ENCODE data around the gene MAFG.
A peak's percentile ranks its signal among the peaks of the same experiment; 100 is the strongest.
"Not testable (repeated sequence)": the region's sequence is repeated elsewhere in the genome, so short reads cannot be mapped to it uniquely, and the experiment has no call there.

Gene MAFG

DNA sequence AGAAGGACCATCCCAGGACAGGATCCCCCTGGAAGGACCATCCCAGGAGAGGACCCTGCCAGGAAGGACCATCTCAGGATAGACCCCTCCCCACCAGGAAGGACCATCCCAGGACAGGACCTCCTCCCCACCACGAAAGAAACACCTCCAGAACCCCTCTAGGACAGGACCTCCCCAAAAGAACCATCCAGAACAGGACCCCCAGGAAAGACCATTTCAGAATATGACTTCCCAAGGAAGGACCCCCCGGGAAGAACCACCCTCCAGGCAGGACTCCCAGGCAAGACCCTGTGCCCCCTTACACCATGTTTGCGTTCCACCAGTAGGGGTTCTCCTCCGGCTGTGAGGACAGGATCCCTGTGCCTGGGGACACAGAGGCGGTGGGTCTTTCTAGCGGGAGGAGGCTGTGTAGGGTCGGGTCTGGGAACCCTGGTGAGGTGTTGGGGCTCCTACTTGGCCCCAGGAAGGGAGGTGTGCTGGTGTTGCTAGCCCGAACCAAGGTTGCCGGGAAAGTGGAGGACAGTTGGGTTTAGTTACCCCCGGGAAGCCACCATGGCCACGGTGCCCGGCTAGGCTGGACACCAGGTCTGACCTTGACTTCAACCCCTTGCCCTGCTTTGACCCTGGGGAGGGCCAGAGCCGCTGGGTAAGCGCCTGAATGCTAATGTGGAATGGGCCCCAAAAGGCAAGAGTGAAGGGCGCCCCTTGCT lies 31.3 kb upstream of the MAFG start:
- no peak for DNase-seq (ENCODE audit: low read depth)

DNA sequence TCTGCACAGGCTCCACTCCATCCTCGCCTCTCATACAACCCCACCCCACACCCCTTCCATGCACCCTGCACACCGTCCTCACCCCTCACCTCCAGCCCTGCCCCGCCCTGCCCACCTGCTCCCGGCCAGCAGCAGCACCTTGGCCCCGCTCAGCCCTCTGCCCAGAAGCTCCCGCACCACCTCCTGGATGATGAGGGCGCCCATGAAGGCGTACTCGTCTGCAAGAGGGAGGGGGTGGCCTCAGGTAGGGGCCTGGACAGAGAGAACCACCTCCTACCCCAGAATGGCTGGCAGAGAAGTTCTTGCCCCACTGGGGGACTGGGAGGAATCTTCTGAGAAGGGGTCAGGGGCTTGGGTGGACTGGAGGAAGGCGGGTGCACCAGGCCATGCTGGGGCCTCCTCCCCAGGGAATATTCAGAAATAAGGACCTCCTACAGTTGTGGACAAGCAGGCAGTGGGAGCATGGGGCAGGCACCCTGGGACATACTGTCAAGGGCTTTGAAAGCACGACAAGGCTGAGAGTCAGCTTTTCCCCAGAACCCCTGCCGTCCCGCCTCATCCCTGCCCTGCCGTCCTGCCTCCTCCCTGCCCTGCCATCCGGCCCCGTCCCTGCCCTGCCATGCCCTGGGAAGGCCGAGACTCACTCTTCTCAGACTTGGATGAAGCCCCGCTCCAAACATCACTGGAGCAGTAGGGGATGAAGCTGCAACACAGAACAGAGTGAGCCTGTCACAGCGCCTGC lies 30.3 kb upstream of the MAFG start:
- no peak for DNase-seq (ENCODE audit: low read depth)

DNA sequence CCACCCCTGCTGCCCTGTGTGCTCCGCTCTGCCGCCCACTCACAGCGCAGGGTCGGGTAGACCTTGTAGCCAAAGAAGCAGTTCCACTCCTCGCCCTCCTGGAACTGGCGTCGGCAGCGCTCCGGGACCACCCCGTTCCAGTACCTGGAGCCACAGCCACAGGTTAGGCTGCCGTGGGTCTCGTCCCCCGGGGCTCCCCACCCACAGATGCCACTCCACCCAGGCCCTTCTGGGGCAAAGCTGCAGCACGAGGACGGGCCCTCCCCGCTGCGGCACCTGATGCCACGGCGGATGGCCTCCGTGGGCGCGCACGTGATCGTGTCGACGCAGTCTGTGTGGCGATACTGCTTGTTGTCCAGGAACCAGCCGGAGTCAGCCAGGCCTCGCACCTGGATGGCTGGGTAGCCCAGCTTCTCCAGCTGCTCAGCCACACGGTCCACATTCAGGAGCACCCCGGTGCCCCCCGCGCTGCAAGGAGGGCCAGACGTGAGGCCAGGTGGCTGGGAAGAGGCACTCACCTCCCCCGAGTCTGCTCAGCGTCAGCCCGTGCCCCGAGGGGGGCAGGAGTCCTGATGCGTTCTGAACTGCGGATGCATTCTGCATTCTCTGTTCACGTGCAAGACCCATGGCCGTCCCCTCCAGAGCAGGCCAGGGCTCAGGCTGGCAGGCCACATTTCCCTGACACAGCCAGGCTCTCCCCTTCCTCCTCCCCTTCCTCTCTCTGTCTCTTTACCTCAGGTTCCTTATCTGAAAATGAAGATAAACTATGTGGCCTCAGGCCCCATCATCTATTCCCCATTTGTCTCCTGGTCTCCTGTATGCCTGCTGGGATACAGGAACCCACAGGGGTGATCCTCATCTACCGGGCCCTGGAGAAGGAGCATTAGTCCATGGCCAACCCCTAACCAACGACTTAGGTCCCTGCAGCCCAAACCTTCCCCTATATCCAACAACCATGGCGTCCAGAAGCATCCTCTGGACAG lies 29.4 kb upstream of the MAFG start:
- DNase-seq (ENCODE audit: low read depth), result no peak

DNA sequence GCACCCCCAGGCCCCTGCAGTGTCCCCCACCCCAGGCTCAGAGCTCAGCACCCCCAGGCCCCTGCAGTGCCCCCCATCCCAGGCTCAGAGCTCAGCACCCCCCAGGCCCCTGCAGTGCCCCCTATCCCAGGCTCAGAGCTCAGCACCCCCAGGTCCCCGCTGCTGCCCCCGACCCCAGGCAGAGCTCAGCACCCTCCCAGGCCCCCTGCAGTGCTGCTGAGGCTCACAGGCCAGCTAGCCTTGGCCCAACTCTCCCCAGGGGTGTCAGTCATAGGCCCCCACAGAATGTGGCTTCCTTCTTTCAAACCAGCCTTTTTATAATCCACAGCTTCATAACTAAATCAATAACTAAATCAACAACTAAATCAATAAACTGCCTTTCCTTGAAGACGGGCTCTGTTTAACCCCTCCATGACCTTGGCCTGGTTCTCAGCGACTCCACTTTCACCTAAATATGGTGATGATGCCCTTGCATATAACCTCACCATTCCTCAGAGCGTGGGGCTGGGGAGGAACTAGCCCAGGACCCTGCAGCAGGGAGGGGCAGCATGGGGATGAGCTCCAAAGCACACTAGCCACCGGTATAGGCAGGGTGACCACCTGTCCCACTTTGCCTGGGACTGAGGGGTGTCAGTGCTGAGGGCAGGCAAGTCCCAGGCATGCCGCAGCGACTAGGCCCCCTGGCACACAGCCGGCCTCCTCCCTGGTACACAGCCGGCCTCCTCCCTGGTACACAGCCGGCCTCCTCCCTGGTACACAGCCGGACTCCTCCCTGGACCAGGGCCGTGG lies 28.4 kb upstream of the MAFG start:
- no peak for DNase-seq (ENCODE audit: low read depth)

DNA sequence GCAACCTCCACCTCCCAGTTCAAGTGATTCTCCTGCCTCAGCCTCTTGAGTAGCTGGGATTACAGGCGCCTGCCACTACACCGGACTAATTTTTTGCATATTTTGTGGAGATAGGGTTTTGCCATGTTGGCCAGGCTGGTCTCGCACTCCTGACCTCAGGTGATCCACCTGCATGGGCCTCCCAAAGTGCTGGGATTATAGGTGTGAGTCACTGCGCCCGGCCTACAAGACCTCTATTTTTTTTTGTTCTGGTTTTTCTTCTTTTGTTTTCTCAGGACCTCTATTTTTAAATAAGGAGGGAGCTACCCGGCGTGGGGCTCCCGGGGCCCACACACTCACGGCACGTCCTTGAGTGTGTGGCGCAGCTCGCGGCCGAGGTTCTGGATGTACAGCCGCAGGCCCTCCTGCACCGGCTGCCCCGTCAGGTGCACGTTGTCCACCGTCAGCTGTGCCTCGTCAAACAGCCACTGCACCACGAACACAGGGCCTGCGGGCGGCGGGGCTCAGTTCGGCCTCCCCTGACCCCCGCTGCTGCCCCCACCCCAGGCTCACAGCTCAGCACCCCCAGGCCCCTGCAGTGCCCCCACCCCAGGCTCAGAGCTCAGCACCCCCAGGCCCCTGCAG lies 27.6 kb upstream of the MAFG start:
- no peak for DNase-seq (ENCODE audit: low read depth)

GRCh38 chr17:81954131-81955057 lies 26.9 kb upstream of the MAFG start:
- DNase-seq (ENCODE audit: low read depth), result peak; percentile 30

DNA sequence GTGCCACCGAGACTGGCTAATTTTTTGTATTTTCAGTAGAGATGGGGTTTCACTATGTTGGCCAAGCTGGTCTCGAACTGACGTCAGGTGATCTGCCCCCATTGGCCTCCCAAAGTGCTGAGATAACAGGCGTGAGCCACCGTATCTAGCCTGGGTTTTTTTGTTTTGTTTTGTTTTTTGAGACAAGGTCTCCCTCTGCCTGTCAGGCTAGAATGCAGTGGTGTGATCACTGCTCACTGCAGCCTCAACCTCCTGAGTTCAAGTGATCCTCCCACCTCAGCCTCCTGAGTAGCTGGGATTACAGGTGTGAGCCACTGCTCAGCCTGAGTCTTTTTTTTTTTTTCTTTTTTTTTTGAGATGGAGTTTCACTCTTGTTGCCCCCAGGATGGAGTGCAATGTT lies 25.9 kb upstream of the MAFG start:
- not testable (repeated sequence) for DNase-seq (ENCODE audit: low read depth)

- no peak for DNase-seq (ENCODE audit: low read depth)
Measured at GRCh38 chr17:81952792-81953228, 25.3 kb upstream of the MAFG start.

- DNase-seq (ENCODE audit: low read depth), result no peak
Measured at GRCh38 chr17:81951785-81952684, 24.5 kb upstream of the MAFG start.

- DNase-seq (ENCODE audit: low read depth), result no peak
Measured at GRCh38 chr17:81950501-81950900, 23.0 kb upstream of the MAFG start.

DNA sequence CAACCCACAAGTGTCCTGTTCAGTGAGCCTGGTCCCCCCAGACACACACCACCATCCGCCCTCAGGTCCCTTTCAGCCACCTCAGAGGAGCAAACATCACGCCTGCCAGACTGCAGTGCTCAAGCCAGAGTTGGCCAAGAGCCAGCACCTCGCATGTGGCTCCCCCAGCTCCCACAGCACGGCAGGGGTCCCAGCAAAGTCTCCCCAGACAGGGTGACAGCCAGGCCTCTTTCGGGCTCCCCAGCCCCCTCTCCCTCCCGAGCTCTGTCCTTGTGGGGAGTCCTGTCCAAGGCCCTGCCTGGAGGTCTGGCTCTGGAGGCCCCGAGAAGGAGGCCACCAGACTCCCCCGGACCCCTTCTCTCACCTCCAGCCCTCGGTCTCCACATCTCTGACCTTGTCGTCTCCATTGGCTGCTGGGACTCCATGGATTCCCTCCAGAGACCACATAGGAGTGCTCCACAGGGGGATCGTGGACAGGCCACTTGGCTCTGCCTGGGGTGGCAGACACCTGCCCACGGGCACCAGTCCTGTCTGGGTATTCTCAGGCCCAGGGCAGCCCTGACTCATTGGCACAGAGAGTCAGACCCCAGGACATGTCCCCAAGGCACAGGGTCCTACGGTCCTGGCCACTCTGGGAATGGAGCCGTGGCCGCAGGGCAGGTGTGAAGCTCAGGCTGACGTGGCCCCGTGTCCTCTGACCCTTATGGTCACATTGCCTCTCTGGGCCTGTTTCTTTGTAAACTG lies 21.3 kb upstream of the MAFG start:
- no peak for DNase-seq (ENCODE audit: low read depth)

GRCh38 chr17:81947189-81947588 lies 19.7 kb upstream of the MAFG start, which contains the start of gene MYADML2:
Gene MYADML2 (minus strand): TSS chr17:81947233. CDS start chr17:81941741, 5,492 bp downstream.
- no peak for DNase-seq (ENCODE audit: low read depth)

DNA sequence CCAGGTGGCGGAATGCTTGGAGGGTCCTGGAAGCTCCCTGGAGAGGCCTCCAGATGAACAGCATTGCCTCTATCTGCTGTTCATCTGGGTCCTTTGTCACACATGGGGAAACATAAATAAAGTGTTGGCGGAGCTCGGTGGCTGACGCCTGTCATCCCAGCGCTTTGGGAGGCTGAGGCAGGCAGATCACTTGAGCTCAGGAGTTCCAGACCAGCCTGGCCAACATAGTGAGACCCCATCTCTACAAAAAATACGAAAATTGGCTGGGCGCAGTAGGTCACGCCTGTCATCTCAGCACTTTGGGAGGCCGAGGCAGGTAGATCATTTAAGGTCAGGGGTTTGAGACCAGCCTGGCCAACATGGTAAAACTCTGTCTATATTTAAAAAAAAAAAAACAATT lies 17.3 kb upstream of the MAFG start:
- DNase-seq (ENCODE audit: low read depth), result no peak

GRCh38 chr17:81942167-81942553 lies 14.6 kb upstream of the MAFG start:
- no peak for DNase-seq (ENCODE audit: low read depth)

DNA sequence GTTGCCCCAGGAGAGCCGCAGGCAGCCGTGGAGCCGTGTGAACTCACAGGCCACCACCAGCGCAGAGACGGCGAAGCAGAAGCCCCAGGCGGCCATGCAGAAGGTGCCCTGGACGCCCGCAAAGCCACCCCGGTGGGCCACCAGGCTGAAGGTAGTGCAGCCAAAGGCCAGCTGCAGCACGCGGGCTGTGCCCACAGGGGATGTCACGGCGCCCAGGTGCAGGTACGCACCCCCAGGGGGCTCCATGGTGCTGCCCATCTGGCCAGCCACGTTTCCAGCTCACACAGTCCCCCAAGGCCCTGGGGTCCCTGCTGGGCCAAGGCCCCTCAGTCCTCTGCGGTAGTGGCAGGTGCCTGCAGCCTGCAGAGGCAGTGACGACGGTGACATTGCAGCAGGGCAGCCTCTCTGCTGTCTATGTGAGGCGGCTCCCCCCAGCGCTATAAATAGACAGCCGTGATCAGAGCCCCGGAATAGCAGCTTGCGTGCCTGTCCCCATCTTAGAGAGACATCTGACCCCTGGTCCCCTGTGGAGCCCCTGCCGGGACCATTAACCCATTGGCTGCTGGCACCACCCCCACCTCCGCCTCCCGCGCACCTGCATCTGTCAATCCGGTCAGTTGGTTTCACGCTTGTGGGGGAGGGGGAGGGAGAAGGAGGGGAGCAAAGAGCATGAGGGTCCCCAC lies 14.1 kb upstream of the MAFG start:
- no peak for DNase-seq (ENCODE audit: low read depth)

GRCh38 chr17:81940538-81941483 lies 13.3 kb upstream of the MAFG start:
- DNase-seq (ENCODE audit: low read depth), result no peak

All from ELR (cell line).